Raji (cell line): ENCODE measurements around the gene ANKS1B.

Source experiments
- POLR2A ChIP-seq: IDR thresholded peaks from 2 replicates; pipeline ENCODE4 v1.6.1; 2011; ENCODE audit warnings: low read depth, low read length, control low read depth; ENCODE audit not compliant: insufficient read depth

Gene ANKS1B

DNA sequence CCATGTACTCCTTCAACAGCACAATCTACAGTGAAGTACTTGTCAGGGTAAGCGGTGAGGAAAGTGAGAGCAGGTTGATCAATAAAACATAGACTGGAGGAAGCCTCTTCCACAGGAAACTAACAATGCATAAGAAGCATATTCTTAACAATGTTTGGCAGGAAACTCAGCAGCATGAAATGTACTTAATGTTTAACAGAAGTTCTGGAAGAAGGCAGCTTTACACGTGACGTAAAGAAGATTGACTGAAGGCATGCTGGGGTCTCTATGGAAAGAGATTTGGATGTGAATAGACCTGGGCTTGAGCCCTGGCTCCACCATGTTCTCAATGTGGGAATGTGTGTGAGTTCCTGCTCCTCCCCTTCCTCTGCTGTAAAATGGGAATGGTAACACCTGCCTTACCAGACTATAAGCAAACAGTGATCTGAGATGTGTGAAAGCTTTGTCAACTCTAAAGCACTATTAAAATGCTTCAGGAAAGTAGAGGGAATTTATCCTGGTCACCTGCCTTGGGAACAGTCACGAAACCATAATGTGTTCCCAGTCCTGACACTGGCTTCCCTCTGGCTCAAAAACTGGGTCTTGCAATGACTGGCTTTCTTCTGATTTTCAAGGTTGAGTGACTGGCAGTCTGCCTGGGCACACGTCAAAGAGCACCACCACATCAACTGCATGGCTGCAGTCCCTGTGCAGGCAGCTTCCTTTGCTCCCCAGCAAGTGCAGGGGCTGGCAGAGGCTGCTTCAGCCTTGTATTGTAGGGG is 955.0 kb downstream of the ANKS1B start:
- no peak for TF ChIP-seq POLR2A

DNA sequence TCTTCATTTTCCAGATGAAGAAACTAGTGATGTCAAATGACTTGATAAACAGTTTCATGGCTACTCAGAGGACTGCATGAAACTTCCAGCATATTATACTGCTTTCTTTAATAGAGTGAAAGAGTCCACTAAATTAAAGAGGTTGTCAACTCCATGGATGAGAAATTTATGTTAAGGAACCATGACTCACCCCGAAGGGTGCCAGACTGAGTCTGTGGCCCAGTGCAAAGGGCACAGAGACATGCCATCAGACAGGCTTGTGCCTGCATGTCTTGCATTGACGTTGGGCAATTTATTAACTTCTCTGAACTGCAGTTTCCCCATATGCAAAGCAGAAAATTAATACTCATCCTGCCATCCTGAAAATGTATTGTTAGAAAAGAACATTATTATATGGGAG is 957.3 kb downstream of the ANKS1B start:
- TF ChIP-seq POLR2A: no peak

DNA sequence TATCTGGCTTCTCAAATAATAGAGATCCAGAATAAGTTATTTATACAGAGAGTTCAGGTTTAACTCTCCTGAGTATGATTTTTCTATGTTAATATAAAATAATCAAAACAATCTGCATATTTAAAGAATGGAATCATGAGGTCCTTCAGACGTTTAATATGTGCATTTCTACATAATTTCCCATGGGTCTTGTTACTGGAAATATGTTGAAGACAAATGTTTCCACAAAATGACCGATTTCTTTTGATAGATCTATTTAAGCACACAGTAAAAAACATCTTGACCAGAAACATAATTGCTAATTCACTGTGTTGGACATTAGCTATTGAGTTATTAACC is 957.7 kb downstream of the ANKS1B start:
- TF ChIP-seq POLR2A: no peak

DNA sequence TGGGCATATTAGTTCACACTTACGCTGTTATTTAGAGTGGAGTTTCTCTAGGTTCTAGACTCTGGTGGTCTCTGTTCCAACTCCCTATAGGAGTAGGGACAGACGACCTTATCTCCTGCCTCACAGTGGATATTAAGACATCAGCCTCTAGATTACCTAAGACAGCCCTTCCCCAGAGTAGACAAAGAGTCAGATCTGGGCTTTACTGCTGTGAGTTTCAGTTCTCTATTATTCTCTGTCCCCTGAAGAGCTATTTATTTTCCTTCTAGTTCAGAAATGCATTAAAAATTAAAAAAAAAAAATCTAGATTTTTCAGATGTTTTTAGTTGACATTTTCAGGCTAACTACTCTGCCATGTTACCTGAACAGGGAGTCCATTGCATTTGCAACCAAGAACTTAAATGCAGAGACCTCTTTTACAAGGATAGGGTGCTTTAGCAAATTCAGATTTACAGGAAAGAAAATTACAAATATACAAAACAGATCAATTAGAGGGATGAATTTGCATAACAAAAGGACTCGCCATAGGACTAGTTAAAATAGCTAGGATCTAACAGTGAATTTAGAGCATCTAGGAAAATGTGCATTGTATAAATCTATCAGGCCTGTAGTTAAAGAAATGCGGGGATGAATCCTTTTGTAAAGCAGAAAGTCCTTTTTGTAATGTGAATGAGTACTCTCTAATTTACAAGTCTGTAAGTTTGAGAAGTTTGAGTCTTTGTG is 958.2 kb downstream of the ANKS1B start:
- no peak for TF ChIP-seq POLR2A

DNA sequence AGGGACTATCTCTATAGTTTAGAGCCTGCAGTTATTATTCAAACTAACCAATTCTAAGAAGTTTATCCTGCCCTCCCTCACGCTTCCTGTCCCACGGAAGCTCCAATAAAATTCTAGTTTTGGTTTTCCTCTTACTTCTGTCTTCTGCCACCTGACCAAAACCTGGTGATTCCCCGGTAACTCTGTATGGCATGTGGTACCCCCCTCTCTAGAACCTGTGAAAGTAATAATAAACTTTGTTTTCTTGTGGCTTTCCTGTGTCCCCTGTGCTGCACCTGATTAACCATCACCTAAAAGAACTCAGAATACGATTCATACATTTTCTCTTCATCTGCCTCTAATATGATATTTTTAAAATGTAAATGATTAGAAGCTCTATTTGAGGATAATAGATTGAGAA is 959.9 kb downstream of the ANKS1B start:
- no peak for TF ChIP-seq POLR2A

DNA sequence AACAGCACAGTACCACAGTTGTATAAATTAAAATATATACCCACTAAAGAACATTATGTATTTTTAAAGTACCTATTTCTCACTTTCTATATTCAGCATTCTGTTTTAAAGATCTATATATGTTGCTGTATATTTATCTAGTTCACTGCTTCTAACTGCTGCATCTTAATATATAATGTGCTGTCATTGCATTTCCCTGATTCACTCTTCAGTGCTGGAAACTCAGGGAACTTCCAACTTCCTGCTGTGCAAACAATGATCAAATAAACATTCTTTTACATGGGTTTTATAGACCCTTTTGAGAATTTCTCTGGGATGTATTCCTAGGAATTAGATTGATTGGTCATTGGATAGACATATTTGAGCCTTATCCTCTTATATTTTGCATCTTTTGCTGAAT is 960.5 kb downstream of the ANKS1B start:
- TF ChIP-seq POLR2A: no peak

DNA sequence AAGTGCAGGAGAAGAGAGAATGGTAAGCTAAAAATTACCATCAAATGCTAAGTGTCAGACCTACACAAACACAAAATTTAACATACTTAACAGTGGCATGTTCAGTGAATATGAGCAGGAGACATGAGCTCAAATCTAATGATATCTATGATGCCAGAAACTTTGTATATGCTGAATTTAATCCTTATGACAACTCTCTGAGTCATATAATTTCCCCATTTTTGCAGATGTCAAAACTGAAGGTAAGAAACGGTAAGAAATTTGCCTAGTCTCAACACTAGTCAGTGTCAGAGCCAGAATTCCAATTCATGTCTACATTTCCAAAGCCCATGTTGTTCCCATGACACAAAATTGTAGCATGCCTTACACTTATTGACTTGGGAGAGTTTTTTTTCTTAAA is 963.9 kb downstream of the ANKS1B start:
- no peak for TF ChIP-seq POLR2A

DNA sequence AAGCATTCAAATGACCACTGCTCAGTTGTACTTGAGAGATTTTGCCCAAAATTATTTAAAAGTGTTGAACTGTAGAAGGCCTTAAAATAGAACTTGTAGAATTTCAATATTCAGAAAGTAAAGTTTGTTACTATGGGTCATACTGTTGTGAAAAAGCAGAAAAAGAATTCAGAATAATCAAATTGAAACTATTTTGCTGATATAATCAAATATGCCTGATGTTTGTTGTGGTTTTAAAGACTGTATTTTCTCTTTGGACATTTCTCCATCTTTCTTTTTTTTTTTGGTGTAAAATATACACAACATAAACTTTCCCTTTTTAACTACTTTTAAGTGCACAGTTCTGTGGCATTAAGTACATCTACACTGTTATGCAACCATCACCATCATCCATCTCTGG is 964.9 kb downstream of the ANKS1B start:
- no peak for TF ChIP-seq POLR2A

DNA sequence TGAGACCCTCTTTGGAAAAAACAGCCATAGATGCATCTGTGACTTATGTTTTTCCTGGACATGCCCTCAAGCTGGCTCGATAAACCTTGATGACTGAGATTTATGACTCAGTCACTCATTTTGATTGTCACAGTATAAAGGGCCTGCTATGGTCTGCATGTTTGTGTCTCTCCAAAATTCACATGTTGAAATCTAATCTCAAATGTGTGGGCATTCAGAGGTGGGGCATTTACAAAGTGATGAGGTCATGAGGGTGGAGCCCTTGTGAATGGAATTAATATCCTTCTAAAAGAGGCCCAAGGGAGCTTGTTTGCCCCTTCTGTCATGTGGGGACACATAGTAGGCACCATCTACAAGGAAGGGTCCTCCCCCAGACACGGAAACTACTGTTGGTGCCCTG is 966.8 kb downstream of the ANKS1B start:
- TF ChIP-seq POLR2A: no peak

DNA sequence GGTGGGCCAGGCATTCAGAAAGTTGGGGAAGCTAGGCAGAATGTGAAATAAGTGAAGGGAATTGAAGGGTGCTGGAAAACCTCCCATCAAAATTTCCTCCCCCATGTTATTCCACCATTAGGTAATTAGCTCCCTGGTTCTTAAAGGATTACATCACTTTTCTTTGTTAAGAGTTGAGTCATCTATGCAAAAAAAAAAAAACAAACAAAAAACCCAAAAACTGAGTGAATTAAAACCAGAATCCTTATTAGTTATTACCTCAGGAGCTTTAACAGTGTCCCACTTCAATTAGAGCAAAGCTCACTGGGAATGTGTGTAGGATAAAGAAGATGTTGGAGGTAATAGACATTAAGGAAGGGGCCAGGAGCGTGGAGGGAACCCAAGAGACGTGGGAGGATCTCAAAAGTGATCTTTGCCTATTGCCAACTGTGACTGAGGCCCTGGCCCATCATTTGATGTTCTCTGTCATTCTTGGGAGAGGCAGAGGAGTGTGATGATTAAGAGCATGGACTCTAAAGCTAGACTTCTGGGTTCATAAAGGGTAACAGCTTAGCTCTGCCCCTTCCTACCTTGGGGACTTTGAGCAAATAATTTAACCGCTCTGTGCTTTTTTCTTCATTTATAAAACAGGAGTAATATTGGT is 975.0 kb downstream of the ANKS1B start:
- TF ChIP-seq POLR2A: no peak

DNA sequence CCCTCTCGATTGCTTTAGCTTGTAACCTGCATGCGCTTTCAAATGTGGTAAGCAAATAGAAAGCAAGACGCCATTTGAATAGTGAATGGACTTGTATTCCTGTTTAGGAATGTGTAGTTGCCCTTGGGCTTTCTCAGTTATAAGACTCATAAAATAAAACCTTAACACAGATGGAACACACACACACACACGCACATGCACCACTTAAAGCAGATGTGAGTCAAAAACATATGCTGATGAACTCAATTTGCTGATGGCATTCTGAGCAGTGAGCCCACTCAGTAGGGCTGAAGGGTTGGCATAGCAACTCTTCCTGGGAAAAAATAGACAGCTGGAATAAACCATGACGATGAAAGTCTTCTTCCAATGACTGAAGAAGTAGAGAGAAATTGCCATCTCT is 979.1 kb downstream of the ANKS1B start:
- no peak for TF ChIP-seq POLR2A

DNA sequence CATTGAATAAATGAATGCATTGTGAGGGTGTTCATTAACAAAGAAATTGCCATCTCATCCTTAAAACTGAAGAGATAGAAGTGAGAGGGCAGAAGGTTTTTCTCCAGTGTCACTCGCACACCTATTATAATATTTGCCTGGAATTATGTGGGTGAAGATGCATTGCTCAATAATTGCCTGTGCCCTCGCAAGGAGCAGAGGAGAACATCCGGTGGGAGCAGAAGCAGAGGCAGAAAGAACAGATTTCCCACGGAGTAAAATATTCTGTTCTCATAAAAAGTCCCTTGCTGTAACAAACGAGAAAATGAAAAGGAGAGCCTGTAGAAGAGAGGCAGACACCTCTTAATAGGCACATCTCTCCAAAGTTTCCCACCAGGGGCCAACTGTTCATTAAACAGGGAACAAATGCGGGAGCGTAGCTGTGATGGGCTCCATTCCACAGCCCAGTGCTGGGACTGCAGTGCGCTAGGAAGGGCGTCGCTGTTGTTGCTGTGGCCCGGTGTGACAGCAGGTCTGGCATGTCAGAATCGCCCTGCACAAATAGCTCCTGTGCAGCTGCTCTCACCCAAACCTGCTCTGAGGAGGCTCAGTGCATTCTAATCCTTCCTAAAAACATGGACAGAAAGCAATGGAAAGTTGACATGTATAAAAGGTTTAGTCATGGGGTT is 979.8 kb downstream of the ANKS1B start:
- TF ChIP-seq POLR2A: no peak

DNA sequence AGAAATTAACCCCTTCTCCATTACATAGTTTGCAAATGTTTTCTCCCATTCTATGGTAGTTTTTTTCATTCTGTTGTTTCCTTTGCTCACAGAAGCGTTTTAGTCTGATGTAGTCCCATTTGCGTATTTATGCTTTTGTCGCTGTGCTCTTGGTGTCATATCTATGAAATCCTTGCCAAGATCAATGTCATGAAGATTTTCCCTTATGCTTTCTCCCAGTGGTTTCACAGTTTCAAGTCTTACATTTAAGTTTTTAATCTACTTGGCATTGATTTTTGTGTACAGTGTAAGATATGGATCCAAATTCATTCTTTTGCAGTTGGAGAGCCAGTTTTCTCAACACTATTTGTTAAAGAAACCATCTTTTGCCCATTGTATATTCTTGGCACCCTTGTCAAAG is 982.0 kb downstream of the ANKS1B start:
- TF ChIP-seq POLR2A: no peak

DNA sequence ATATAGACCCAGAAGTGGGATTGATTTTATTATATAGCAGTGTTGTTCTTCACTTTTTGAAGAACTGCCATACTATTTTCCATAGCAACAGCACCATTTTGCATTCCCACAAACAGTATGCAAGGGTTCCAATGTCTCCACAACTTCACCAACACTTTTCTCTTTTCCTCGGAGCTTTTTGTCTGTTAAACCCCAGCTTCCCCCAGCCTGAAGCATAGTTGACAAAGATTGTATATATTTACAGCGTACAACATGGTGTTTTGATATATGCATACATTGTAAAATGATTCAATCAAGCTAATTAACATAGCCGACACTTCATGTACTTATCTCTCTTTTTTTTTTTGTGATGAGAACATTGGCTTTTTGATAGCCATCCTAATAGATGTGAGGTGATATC is 982.6 kb downstream of the ANKS1B start:
- no peak for TF ChIP-seq POLR2A

DNA sequence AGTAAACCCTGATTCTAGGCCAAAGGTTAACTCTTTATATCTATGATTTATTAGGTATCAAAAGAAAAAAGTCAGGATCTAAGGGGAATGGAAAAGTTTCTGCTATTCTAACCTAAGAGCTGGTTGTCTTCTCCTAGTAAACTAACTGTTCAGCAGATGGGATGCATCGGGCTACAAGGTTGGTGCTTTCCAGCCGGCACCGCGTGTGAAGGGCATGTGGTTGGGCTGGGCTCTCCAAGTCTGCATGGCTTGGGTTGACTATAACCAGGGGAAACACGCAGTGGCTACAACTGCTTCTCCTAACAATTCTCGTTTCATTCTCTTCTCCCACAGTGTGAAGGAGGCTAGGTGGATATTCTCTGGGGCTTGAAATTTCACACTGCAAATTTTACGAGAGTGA is 985.2 kb downstream of the ANKS1B start:
- TF ChIP-seq POLR2A: no peak
